ENCODE results near the gene KCNS1. TPM values are rescaled to one million over a fixed set of nuclear protein-coding genes. Genes with fewer than 3 reads are reported as not detected.

The KCNS1 gene
- total RNA-seq, 1 experiment from 2014 or later, result 1.2 TPM

- TF ChIP-seq NFYB (CRISPR knock-in tag; conservative IDR thresholded peaks at IDR 0.05; ENCODE audit: low read depth) (peak; percentile 63), JUN (CRISPR knock-in tag; IDR thresholded peaks at IDR 0.05) (peak; percentile 98), ATF3 (CRISPR knock-in tag; conservative IDR thresholded peaks at IDR 0.05) (peak; percentile 72; the same call in 1 of the 2 replicates), GTF2I (CRISPR knock-in tag; conservative IDR thresholded peaks at IDR 0.05) (no peak), MXD4 (CRISPR knock-in tag; IDR thresholded peaks at IDR 0.05; ENCODE audit: borderline replicate concordance) (no peak), ZNF512 (CRISPR knock-in tag; IDR thresholded peaks at IDR 0.05; ENCODE audit: borderline replicate concordance) (0 out of 2 replicates have a peak, but pooled peaks have one; percentile 19), NFE2L1 (CRISPR knock-in tag; IDR thresholded peaks at IDR 0.05) (peak; percentile 93), ZNF532 (CRISPR knock-in tag; IDR thresholded peaks at IDR 0.05; ENCODE audit: borderline replicate concordance) (peak; percentile 73; the same call in 1 of the 2 replicates), SMAD3 (CRISPR knock-in tag; IDR thresholded peaks at IDR 0.05; ENCODE audit: borderline replicate concordance) (peak; percentile 87; the same call in 1 of the 2 replicates), CREM (CRISPR knock-in tag; IDR thresholded peaks at IDR 0.05) (peak; percentile 70; the same call in 1 of the 2 replicates), NR1H2 (CRISPR knock-in tag; IDR thresholded peaks at IDR 0.05) (peak; percentile 68), GRHL2 (CRISPR knock-in tag; IDR thresholded peaks at IDR 0.05; ENCODE audit: insufficient replicate concordance, severe bottlenecking) (no peak), MYBL2 (CRISPR knock-in tag; IDR thresholded peaks at IDR 0.05) (peak; percentile 96), ZBTB43 (CRISPR knock-in tag; IDR thresholded peaks at IDR 0.05) (peak; percentile 87), CBFB (CRISPR knock-in tag; IDR thresholded peaks at IDR 0.05; ENCODE audit: low read depth) (no peak), PREB (CRISPR knock-in tag; IDR thresholded peaks at IDR 0.05; ENCODE audit: borderline replicate concordance) (peak; percentile 67; the same call in 1 of the 2 replicates), FOXP1 (CRISPR knock-in tag; IDR thresholded peaks at IDR 0.05; ENCODE audit: borderline replicate concordance) (peak; percentile 99), MLX (CRISPR knock-in tag; IDR thresholded peaks at IDR 0.05) (no peak), ZNF138 (CRISPR knock-in tag; conservative IDR thresholded peaks at IDR 0.05) (peak; percentile 88; the same call in 1 of the 2 replicates)
- TF ChIP-seq, protein P1, sequence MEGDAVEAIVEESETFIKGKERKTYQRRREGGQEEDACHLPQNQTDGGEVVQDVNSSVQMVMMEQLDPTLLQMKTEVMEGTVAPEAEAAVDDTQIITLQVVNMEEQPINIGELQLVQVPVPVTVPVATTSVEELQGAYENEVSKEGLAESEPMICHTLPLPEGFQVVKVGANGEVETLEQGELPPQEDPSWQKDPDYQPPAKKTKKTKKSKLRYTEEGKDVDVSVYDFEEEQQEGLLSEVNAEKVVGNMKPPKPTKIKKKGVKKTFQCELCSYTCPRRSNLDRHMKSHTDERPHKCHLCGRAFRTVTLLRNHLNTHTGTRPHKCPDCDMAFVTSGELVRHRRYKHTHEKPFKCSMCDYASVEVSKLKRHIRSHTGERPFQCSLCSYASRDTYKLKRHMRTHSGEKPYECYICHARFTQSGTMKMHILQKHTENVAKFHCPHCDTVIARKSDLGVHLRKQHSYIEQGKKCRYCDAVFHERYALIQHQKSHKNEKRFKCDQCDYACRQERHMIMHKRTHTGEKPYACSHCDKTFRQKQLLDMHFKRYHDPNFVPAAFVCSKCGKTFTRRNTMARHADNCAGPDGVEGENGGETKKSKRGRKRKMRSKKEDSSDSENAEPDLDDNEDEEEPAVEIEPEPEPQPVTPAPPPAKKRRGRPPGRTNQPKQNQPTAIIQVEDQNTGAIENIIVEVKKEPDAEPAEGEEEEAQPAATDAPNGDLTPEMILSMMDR (IDR thresholded peaks at IDR 0.05), result no peak
- TF ChIP-seq, protein P2, sequence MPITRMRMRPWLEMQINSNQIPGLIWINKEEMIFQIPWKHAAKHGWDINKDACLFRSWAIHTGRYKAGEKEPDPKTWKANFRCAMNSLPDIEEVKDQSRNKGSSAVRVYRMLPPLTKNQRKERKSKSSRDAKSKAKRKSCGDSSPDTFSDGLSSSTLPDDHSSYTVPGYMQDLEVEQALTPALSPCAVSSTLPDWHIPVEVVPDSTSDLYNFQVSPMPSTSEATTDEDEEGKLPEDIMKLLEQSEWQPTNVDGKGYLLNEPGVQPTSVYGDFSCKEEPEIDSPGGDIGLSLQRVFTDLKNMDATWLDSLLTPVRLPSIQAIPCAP (CRISPR knock-in tag; IDR thresholded peaks at IDR 0.05), result peak; percentile 78
- TF ChIP-seq, protein P3, sequence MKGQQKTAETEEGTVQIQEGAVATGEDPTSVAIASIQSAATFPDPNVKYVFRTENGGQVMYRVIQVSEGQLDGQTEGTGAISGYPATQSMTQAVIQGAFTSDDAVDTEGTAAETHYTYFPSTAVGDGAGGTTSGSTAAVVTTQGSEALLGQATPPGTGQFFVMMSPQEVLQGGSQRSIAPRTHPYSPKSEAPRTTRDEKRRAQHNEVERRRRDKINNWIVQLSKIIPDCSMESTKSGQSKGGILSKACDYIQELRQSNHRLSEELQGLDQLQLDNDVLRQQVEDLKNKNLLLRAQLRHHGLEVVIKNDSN (CRISPR knock-in tag; IDR thresholded peaks at IDR 0.05), result peak; percentile 79
- TF ChIP-seq, protein P4, sequence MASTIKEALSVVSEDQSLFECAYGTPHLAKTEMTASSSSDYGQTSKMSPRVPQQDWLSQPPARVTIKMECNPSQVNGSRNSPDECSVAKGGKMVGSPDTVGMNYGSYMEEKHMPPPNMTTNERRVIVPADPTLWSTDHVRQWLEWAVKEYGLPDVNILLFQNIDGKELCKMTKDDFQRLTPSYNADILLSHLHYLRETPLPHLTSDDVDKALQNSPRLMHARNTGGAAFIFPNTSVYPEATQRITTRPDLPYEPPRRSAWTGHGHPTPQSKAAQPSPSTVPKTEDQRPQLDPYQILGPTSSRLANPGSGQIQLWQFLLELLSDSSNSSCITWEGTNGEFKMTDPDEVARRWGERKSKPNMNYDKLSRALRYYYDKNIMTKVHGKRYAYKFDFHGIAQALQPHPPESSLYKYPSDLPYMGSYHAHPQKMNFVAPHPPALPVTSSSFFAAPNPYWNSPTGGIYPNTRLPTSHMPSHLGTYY (CRISPR knock-in tag; IDR thresholded peaks at IDR 0.05), result 0 out of 2 replicates have a peak, but pooled peaks have one; percentile 15
Observed at GRCh38 chr20:45098103-45098773, 2.7 kb downstream of the KCNS1 start (continued).

All from WTC11 (cell line).